Keratinocyte (primary cell): ENCODE data around the gene LRP1B. TPM values are rescaled to one million over a fixed set of nuclear protein-coding genes. Genes with fewer than 3 reads are reported as not detected.

Source experiments
- DNase-seq: peaks from one replicate; pipeline ENCODE4 v3.0.0-alpha.2; 2011; ENCODE audit warnings: low read depth, missing footprints, low spot score
- FAIRE-seq: peaks from 2 replicates; lab custom pipeline; 2011; peaks lifted over from hg19 to GRCh38; lab: Jason Lieb, UNC
- H2AFZ ChIP-seq: 2 replicates; pipeline ENCODE4 v1.6.0; 2012; ENCODE audit warnings: low read length, control low read depth, inconsistent platforms; ENCODE audit not compliant: control insufficient read depth
- H3K27ac ChIP-seq: 2 replicates; pipeline ENCODE4 v1.5.1; 2011; ENCODE audit warnings: low read length; ENCODE audit not compliant: control insufficient read depth, insufficient read depth
- H3K27me3 ChIP-seq: 3 replicates; pipeline ENCODE4 v1.6.0; 2011; ENCODE audit warnings: low read length; ENCODE audit not compliant: control insufficient read depth, insufficient read depth; ENCODE audit errors: extremely low read depth
- H3K36me3 ChIP-seq, 2 experiments: 2 replicates in 1 of 2; 3 replicates in 1 of 2; pipeline ENCODE4 v1.5.1; 2011; ENCODE audit warnings: low read length in 2 of 2, mild to moderate bottlenecking in 1 of 2; ENCODE audit not compliant: control insufficient read depth in 2 of 2, insufficient read depth in 2 of 2; ENCODE audit errors: extremely low read depth in 1 of 2
- H3K4me1 ChIP-seq: 3 replicates; pipeline ENCODE4 v1.5.1; 2011; ENCODE audit warnings: low read length; ENCODE audit not compliant: control insufficient read depth, insufficient read depth; ENCODE audit errors: extremely low read depth
- H3K4me2 ChIP-seq: 3 replicates; pipeline ENCODE4 v1.6.0; 2011; ENCODE audit warnings: low read depth, low read length; ENCODE audit not compliant: control insufficient read depth, insufficient read depth; ENCODE audit errors: extremely low read depth
- H3K4me3 ChIP-seq, 3 experiments: fragments of 200-600 bp in 1 of 3; sonication (generic) in 1 of 3; 2 replicates in 2 of 3; 3 replicates in 1 of 3; pipeline ENCODE4 v1.5.1; 2011 to 2016; ENCODE audit warnings: low read length in 3 of 3, mild to moderate bottlenecking in 3 of 3, control low read depth in 2 of 3, inconsistent platforms in 1 of 3, low read depth in 1 of 3, mixed read lengths in 1 of 3, mixed run types in 1 of 3, moderate library complexity in 1 of 3; ENCODE audit not compliant: control insufficient read depth in 2 of 3, insufficient read depth in 2 of 3; ENCODE audit errors: extremely low read depth in 1 of 3
- H3K79me2 ChIP-seq: 2 replicates; pipeline ENCODE4 v1.6.0; 2012; ENCODE audit warnings: low read length; ENCODE audit not compliant: control insufficient read depth, insufficient read depth
- H3K9ac ChIP-seq: 3 replicates; pipeline ENCODE4 v1.6.0; 2011; ENCODE audit warnings: low read length; ENCODE audit not compliant: control insufficient read depth, insufficient read depth; ENCODE audit errors: extremely low read depth
- H3K9me1 ChIP-seq: 3 replicates; pipeline ENCODE4 v1.6.0; 2011; ENCODE audit warnings: low read length; ENCODE audit not compliant: control insufficient read depth, insufficient read depth; ENCODE audit errors: extremely low read depth
- H3K9me3 ChIP-seq: 2 replicates; pipeline ENCODE4 v1.5.1; 2012; ENCODE audit warnings: low read depth, low read length; ENCODE audit not compliant: control insufficient read depth
- H4K20me1 ChIP-seq: 3 replicates; pipeline ENCODE4 v1.6.0; 2011; ENCODE audit warnings: low read length; ENCODE audit not compliant: control insufficient read depth, insufficient read depth; ENCODE audit errors: extremely low read depth
- EZH2 ChIP-seq: IDR thresholded peaks from one replicate; pipeline ENCODE4 v1.6.1; 2012; ENCODE audit warnings: inconsistent platforms, mild to moderate bottlenecking, low read length, moderate library complexity
- dilution Hi-C: fragments of 300-500 bp; cut with MboI; formaldehyde crosslinking; loops from one replicate; pipeline ENCODE4 v1.7.0; 2020; ENCODE audit warnings: low sequenced_read_pairs; ENCODE audit not compliant: extremely low pct_ligation_motif_present
- polyA plus RNA-seq, 5 experiments: library from polyadenylated mRNA; depleted of rRNA in 3 of 5; stranded (reverse) in 3 of 5; stranded (forward) in 1 of 5; unstranded in 1 of 5; fragments of >200 nt; gene quantifications; 1 replicate in 1 of 5; 2 replicates in 3 of 5; 3 replicates in 1 of 5; pipeline versions ENCODE4 v1.2.1 to v1.2.3, GENCODE V29; 2011 to 2012; ENCODE audit warnings: missing spikeins in 2 of 5, low read depth in 1 of 5, low replicate concordance in 1 of 5
- TF ChIP-seq, protein P1 (sequence below), 3 experiments: IDR thresholded peaks in 1 of 3; conservative IDR thresholded peaks in 1 of 3; optimal IDR thresholded peaks in 1 of 3; 2 replicates in 2 of 3; 3 replicates in 1 of 3; pipeline versions ENCODE3 to v1.5.1; 2011; ENCODE audit warnings: low read length in 3 of 3, mild to moderate bottlenecking in 3 of 3, moderate library complexity in 2 of 3, control low read depth in 1 of 3, inconsistent platforms in 1 of 3; ENCODE audit not compliant: insufficient read depth in 2 of 3; ENCODE audit errors: extremely low read depth in 1 of 3

The LRP1B gene
- polyA plus RNA-seq, 1 donor (not counting 4 experiments of a cell fraction or from before 2014, with no cell fraction given), result not detected

DNA sequence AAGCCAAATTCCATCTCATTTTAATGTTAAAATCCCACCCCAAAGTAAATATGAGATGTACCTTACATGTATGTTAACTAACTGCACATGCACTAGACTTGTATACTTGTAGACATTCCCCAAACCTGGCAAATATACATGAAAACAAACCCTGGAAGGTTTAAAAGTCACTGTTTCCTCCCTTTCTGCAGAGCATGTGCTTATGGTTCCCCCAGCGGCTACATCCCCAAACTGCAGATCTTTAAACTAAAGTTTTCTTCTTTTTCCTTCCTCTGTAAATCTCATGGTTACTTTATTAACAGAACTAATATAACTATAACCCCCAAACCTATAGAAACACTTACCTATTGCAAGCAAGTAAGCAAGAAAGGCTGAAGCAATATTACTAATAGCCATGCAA lies 731.5 kb downstream of the LRP1B start:
- FAIRE-seq (no peak), DNase-seq (no peak)
- TF ChIP-seq, protein P1, sequence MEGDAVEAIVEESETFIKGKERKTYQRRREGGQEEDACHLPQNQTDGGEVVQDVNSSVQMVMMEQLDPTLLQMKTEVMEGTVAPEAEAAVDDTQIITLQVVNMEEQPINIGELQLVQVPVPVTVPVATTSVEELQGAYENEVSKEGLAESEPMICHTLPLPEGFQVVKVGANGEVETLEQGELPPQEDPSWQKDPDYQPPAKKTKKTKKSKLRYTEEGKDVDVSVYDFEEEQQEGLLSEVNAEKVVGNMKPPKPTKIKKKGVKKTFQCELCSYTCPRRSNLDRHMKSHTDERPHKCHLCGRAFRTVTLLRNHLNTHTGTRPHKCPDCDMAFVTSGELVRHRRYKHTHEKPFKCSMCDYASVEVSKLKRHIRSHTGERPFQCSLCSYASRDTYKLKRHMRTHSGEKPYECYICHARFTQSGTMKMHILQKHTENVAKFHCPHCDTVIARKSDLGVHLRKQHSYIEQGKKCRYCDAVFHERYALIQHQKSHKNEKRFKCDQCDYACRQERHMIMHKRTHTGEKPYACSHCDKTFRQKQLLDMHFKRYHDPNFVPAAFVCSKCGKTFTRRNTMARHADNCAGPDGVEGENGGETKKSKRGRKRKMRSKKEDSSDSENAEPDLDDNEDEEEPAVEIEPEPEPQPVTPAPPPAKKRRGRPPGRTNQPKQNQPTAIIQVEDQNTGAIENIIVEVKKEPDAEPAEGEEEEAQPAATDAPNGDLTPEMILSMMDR (optimal IDR thresholded peaks at IDR 0.05 in 1 of 3, IDR thresholded peaks at IDR 0.05 in 1 of 3, conservative IDR thresholded peaks at IDR 0.05 in 1 of 3; ENCODE audit: extremely low read depth in 1 of 3, insufficient read depth in 2 of 3, low read length in 3 of 3), result peak in 1 of 3 experiments; percentile 4
- no peak for TF ChIP-seq EZH2
- Histone ChIP-seq H3K36me3 (no peaks in the 10 kb centered on the region), H3K27ac (no peak overlapping the region), H3K27me3 (no peaks in the 10 kb centered on the region), H3K79me2 (no peaks in the 10 kb centered on the region), H3K9me3 (no peaks in the 10 kb centered on the region), H3K9me1 (no peaks in the 10 kb centered on the region), H3K4me1 (no peaks in the 10 kb centered on the region), H3K4me3 (no peak overlapping the region), H3K9ac (no peak overlapping the region), H2AFZ (no peak overlapping the region), H4K20me1 (no peaks in the 10 kb centered on the region), H3K4me2 (no peak overlapping the region)
- dilution Hi-C loops, result no loop called here

DNA sequence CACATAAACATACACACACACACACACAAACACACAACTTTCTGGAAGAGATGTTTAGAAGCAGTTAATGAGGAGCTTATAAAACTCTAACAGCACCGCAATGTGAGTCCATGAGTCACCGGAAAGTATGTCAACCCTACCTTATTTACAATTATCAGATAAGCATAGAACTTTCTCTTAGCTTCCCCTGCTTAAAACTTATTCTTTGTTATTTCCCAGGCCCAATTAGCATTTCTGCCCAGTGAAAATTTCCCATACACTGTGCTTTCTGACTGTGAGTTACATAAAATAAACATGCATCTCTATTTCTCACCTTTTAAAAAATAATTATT lies 737.6 kb downstream of the LRP1B start:
- no peaks in the 10 kb centered on the region for H3K27me3 ChIP-seq
- no peak overlapping the region for H3K4me2 ChIP-seq
- no peaks in the 10 kb centered on the region for H3K4me1 ChIP-seq
- H4K20me1 ChIP-seq, result no peaks in the 10 kb centered on the region
- H3K9me1 ChIP-seq, result no peaks in the 10 kb centered on the region
- no peak overlapping the region for H3K27ac ChIP-seq
- TF ChIP-seq, protein P1 (optimal IDR thresholded peaks at IDR 0.05 in 1 of 3, IDR thresholded peaks at IDR 0.05 in 1 of 3, conservative IDR thresholded peaks at IDR 0.05 in 1 of 3; ENCODE audit: extremely low read depth in 1 of 3, insufficient read depth in 2 of 3, low read length in 3 of 3), result no peak
- TF ChIP-seq EZH2, result no peak
- H3K9ac ChIP-seq, result no peak overlapping the region
- H3K9me3 ChIP-seq, result no peaks in the 10 kb centered on the region
- H2AFZ ChIP-seq, result no peak overlapping the region
- H3K36me3 ChIP-seq, result no peaks in the 10 kb centered on the region
- no peak for FAIRE-seq
- no peak for DNase-seq
- no peaks in the 10 kb centered on the region for H3K79me2 ChIP-seq
- dilution Hi-C loops, result no loop called here
- no peak overlapping the region for H3K4me3 ChIP-seq
